Measurements from ENCODE around the gene HDAC4.

DNA sequence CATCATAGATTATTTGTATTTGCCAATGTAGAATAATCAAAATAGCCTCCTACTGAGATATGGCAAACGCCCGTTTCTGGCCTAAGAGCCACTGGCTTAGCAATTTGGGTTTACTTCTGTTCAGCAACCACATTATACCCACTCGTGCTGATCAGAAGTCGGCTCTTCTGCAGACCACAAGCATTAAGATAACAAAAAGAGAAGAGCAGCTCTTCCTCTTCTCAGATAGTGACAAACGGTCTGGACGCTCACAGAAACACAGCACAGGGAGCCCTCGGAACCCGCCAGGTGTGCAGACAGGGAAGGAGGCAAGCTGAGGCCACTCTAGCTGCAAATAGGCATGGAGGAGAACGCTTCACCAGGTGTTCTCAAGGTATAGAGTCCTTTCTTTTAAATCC, 164.0 kb downstream of the HDAC4 start:
- TF ChIP-seq EZH2 (optimal IDR thresholded peaks at IDR 0.05; ENCODE audit: low read depth, low read length) = no peak
- TF ChIP-seq, protein P1, sequence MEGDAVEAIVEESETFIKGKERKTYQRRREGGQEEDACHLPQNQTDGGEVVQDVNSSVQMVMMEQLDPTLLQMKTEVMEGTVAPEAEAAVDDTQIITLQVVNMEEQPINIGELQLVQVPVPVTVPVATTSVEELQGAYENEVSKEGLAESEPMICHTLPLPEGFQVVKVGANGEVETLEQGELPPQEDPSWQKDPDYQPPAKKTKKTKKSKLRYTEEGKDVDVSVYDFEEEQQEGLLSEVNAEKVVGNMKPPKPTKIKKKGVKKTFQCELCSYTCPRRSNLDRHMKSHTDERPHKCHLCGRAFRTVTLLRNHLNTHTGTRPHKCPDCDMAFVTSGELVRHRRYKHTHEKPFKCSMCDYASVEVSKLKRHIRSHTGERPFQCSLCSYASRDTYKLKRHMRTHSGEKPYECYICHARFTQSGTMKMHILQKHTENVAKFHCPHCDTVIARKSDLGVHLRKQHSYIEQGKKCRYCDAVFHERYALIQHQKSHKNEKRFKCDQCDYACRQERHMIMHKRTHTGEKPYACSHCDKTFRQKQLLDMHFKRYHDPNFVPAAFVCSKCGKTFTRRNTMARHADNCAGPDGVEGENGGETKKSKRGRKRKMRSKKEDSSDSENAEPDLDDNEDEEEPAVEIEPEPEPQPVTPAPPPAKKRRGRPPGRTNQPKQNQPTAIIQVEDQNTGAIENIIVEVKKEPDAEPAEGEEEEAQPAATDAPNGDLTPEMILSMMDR (IDR thresholded peaks at IDR 0.05; ENCODE audit: low read length) = no peak
- no peak for TF ChIP-seq EZH2phosphoT487 (IDR thresholded peaks at IDR 0.05; ENCODE audit: low read length)
